GM18873 (cell line): ENCODE results near the gene EYS.
"Not testable (repeated sequence)": the region's sequence is repeated elsewhere in the genome, so short reads cannot be mapped to it uniquely, and the experiment has no call there.

Experiments used
- ATAC-seq: cut with Tn5 transposase; IDR thresholded peaks from one replicate; pipeline ENCODE4 v1.9.1; 2021; ENCODE audit warnings: mild to moderate bottlenecking, moderate library complexity, moderate number of reproducible peaks; ENCODE audit not compliant: unreplicated experiment, low FRiP score

Gene EYS

DNA sequence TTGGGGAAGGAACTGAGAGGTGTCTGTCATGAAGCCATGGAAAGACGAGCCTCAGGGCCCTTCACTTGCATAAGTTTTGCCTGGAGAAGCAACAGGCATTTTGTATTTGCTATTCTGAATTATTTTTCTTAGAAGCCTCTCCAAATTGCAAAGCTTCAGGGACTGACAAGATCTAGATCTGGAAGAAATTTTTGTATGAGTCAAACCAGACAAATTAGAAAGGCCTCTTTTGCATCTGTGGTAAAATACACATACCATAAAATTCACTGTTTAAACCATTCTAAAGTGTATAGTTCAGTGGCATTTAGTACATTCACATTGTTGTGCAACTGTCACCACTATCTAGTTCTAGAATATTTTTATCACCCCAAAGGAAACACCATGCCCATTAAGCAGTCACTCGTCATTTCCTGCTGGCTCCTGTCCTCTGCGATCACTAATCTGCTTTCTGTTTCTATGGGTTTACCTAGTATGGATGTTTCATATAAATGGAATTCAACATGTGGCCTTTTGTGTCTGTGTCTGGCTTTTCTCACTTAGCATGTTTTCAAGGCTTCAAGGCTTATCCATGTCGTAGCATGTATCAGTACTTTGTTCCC lies 1802.3 kb downstream of the EYS start:
- ATAC-seq, result no peak

DNA sequence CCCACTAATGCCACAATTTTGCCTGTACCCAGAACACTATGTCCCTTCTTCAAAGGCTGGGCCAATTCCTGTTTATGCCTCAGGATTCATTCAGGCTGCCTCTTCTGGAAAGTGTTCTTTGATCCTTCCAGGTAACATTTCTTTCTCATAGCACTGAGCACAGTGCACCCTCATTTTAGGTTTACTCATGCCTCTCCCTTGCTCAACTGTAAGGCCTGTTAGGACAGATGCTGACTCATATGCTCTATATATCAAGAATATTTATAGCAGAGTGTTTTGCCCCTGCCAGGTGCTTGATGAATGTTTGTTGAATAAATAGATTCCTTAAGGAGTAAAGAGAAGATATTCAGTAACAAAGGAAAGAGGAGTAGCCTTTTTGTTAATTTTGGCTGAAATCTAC lies 1807.5 kb downstream of the EYS start:
- no peak for ATAC-seq

DNA sequence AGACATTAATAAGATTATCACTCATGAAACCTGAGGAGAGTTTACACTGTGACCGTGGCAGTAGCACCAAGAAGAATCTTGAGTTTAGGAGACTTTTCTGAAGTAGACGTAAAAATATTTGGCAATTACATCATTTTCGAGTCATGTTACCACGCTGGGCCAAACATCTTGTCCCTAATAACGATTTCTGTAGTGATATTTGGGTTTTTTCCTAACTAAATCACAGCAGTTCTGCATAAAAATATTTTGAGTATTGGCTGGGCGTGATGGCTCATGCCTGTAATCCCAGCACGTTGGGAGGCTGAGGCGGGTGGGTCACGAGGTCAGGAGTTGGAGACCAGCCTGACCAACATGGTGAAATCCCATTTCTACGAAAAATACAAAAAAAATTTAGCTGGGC lies 1809.1 kb downstream of the EYS start:
- no peak for ATAC-seq

DNA sequence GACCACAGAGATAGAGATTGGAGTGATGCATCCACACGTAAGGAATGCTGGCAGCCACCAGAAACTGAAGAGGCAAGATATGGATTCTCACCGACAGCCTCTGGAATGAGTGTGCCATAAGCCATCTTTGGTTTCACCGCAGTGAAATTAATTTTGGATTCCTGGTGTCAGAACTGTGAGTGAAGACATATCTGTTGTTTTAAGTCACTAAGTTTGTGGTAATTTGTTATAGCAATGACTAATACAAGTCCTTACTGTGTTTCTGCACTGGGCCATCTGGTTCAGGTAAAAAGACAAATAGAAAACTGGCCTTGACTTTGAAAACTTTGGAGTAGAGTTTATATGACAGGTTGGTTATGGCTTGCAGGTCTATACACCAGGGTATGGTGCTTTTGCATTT lies 1809.6 kb downstream of the EYS start:
- ATAC-seq, result no peak

DNA sequence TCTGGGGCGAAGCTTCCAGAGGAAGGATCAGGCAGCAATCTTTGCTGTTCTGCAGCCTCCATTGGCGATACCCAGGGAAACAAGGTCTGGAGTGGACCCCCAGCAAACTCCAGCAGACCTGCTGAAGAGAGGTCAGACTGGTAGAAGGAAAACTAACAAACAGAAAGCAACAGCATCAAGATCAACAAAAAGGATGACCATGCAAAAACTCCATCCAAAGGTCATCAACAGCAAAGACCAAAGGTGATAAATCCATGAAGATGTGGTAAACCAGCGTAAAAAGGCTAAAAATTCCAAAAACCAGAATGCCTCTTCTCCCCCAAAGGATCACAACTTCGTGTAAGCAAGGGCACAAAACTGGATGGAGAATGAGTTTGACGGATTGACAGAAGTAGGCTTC lies 1818.6 kb downstream of the EYS start:
- no peak for ATAC-seq

DNA sequence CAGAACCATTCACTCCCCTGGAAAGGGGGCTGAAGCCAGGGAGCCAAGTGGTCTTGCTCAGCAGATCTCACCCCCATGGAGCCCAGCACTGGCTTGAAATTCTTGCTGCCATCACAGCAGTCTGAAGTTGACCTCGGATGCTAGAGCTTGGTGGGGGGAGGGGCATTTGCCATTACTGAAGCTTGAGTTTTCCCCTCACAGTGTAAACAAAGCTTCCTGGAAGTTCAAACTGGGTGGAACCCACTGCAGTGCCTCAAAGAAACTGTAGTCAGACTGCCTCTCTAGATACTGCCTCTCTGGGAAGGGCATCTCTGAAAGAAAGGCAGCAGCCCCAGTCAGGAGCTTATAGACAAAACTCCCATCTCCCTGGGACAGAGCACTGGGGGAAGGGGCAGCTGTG lies 1819.2 kb downstream of the EYS start:
- ATAC-seq, result not testable (repeated sequence)

DNA sequence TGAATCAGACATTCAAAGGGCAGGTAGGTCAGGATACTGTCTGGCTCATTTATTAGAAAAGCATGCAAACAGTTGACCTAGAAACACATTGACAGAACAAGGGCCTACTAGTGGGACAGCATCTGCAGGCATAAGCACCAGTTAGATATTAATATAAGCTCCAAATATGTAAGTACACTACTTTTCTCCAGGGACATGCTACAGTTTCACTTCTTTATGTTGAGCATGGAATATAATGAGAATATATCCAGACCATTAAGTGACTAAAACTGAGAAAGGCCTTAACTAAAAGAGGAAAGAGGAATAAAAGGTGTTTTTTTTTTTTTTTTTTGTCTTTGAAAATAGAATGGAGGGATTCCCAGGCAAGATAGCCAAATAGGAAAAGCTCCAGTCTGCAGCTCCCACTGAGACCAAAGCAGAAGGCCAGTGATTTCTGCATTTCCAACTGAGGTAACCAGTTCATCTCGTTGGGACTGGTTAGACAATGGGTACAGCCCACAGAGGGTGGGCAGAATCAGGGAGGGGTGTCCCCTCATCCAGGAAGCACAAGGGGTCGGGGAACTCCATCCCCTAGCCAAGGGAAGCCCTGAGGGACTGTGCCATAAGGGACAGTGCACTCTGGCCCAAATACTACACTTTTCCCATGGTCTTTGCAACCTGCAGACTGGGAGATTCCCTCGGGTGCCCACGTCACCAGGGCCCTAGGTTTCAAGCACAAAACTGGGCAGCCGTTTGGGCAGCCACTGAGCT lies 1819.8 kb downstream of the EYS start:
- no peak for ATAC-seq

DNA sequence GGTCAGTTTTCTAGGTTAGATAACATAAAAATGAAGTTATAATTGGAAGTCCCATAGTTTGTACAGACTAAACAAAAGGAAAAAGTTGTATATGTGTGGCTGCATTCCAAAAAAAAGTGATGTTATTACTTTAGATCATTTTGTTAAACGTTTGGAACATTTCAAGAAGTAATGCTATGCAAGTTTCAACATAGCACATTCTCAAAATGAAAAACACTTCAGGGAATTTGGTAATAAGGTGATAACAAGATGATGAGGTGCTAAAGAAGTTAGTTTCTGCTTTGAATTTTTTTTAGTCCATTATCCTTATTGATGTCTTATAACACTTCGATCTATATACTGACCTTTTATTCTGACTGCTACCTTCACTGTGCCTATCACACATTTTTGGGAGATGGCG lies 1820.7 kb downstream of the EYS start:
- ATAC-seq, result no peak

DNA sequence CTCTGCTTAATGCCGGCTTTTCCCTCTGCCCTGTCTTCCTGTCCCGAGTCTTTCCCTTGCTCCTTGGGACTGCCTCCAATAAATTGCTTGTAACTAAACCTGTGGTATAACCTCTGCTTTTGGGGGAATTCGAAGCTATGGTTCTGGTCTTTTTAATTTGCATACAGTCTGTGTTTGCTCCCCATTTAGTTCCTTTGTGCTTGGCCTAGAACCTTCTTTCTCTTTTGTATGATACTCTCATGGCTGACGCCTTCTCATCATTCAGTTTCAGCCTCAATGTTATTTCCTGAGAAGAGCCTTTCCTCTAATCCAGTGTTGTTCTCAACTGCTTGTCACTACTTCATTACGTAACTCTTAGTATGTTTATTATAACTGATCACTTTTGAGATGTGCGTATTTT lies 1823.4 kb downstream of the EYS start:
- ATAC-seq, result no peak

DNA sequence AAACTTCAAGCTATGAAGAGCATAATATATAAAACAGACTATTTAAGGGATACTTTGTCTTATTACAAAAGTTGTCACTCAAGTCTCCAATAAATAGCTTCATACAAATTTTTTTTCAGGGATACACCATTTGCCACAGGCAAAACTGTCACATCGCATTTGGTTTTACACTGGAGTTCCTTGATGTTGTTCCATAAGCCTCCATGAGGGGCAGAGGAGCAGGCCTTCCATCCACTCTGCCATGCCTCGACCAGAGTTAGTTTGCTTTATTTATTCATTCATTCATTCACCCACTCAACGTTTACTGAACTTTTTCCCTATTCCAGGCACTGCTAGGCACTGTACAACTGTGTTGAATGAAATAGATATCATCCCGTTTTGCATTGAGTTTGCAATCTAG lies 1824.8 kb downstream of the EYS start:
- ATAC-seq, result no peak

DNA sequence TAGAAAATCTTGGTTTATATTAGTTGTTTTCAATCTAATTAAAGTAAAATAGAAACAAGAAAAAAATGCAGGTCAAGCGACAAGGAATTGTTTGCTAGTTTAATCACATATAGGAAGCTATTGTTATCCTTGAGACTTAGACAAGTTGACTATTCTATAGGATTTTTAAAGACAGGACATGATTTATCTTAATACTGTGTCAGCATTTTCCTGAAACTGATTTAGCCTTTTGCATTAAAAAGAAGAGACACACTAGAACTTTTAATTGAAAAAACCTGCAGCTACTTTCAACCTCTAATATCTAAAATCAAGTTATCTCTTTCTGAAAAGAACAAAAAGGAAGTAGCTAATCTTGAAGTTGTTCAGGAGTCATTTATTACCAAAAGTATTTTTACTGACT lies 1825.2 kb downstream of the EYS start:
- ATAC-seq, result no peak

DNA sequence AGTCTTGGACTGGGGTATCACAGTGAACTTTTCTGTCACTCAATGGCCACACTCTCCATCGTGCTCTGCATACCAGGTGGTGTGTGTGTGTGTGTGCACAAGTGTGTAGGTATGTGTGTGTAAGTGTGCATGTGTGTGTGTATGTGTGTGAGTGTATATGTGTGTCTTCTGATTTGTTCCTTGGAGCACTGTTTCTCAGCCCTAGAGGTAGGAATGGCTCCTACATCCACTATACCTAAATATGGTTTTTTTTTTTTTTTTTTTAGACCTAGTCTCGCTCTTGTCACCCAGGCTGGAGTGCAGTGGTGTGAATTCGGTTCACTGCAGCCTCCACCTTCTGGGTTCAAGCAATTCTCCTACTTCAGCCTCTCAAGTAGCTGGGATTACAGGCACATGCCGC lies 1834.8 kb downstream of the EYS start:
- ATAC-seq, result no peak

DNA sequence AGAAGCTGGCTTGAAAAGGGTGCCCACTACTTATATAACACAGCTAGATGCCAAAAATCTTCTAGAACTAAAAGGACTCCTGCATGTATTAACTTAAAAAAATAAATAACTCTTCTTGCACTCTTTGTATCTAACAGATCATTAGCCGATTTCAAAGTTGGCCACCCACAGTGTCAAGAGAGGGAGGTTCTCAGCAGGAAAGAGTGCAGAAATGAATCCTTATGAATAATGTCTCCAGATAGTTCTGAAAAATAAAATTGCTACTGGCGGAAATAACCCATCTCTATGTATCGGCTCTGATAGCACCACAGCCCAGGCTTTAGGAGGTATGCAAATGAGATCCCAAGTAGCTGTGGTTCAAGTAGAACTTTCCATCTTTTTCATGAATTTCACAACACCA lies 1838.7 kb downstream of the EYS start:
- no peak for ATAC-seq

DNA sequence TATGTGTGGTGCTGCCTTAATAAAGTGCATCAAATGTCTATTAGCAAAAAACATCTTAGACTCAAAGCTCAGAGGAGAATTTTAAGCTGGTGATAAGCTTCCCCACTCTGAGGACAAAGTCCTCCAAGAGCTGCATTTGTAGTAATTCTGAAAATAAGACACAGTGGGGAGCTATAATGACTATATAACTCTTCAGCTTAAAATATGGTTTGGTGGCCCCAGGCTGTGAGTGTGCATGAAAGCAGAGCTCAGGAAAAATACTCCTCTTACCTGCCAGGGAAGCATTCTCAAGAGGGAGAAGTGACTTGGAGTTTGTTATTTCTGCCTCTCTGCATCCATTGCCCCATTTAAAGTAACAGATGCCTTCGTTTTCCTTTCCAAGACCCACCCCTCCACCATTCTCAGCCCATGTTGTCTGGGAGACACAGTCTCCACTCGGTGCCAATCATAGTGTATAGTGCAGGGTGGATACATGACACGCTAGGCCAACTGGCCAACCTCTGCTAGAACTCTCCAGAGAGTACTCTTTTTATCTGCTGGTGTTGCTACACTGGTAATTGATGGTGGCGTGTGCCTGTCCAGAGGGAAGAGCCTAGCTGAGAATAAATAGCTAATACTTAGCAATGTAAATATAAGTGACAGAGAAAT lies 1842.2 kb downstream of the EYS start:
- no peak for ATAC-seq

DNA sequence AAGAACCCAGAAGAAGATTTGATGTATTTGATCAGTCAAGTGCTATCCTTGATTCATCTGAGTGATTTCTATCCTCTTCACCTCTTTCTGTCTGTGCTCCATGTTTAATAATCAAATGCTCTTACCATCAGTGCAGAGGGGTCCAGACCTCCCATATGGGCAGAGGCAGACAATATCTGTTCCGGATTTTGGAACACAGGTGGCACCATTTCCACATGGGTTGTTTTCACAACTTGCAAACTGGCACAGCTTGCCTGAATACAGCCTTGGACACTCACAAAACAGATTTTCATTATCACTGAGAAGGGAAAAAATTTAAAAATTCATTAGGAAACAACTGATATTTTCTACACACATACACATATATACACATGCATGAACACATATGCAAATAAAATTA lies 1843.0 kb downstream of the EYS start:
- ATAC-seq, result no peak

DNA sequence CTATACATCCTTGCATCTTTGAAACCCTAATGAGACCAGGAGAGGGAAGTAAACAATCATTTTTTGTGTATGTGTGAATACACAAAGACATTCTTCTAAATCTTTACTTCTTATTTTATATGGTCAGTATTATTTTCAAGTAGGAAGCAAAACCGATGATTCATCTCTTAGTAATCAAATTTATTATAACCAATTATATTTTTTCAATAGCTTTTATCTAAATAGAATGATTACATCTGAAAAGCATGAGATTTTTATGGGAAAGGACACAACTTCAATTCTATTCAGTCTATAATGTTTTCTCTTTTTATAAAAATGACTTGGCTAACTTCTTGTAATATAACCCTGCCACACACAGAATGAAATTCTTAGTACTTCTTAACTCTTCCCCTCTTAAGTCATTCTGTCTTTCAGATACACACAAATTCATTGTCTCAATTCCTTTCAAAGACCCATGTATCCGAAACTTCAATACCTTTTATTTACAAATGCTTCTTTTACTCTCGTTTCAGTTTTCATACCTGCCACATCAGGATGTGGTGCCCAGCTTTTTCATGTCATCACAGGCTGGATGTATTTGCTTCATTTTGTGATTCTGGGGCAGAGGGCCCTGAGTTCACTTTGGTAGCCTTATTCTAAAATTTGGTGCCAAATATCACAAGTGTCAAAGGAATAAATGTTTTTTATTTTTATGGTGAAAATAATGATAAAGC lies 1844.4 kb downstream of the EYS start:
- ATAC-seq, result no peak

DNA sequence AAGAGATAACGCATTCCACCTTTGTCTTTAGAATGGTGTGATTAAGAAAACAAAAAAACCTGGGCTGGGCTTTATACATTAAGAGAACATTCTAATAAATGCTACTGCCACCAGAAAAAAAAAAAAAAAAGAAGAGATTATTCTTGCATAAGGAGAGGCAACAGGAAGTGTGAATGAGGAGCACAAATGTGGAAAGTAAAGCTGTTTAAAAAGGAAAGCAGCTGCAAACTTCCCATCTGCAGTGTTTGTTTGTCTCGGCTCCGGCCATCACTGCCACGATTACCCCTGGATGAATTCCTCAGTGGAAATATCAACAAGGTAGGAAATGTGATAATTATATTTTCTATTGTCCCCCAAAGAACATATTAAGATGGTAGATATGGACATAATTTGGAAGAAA lies 1847.5 kb downstream of the EYS start:
- no peak for ATAC-seq

DNA sequence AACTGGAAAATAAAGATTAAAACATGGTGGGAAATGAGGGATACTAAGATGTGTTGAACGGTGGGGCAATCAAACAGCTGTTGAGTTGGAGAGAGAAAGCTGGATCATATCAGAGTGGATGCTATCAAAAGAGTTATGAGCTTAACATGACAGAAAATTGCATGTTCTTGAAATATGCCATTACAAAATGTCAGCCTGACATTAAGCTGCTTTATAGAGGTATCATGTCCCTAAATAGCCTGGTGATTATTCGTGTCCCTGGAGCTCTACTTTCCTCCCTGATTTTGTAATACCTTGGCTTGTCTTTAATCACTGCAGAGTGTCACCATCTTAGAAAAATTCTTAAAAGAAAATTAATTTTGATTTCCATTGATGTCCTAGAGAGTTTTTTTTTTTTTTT lies 1848.3 kb downstream of the EYS start:
- ATAC-seq, result no peak

DNA sequence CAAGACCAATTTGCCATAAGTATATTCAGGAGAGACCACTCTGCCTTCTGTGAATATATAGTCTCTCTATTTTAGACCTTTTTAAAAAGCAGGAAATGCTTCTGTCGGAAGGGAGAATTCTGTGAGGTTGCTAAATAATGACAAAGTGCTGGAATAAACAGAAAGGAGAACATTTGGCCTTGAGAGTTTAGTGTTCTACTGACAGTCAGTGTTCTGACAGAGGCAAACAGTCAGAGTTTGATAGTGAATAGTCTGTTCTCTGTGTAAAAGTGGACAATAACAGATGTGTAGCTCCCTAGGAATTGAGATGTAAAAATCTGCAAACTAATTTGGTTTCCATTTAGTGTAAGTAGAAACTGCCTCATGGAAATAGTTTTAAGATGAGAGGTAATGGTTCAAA lies 1850.8 kb downstream of the EYS start:
- ATAC-seq, result no peak

DNA sequence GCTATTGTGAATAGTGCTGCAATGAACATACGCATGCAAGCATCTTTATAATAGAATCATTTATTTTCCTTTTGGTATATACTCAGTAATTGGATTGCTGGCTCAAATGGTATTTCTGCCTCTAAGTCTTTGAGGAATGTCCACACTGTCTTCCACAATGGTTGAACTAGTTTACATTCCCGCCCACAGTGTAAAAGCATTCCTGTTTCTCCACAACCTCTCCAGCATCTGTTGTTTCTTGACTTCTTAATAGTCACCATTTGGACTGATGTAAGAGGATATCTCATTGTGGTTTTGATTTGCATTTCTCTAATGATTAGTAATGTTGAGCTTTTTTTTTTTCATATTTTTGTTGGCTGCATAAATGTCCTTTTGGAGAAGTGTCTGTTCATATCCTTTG lies 1862.7 kb downstream of the EYS start:
- no peak for ATAC-seq

DNA sequence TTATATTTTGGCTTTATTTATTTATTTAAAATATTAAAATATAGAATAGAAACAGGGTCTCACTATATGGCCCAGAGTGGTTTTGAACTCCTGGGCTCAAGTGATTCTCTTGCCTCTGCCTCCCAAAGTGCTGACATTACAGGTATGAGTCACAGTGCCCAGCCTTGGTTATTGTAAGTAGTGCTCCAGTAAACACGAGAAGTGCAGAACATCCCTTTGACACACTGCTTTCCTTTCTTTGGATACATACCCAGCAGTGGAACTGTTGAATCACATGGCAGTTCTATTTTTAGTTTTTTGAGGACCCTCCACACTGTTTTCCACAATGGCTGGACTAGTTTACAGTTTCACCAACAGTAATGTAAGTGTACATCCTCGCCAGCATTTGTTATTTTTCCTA lies 1867.5 kb downstream of the EYS start:
- no peak for ATAC-seq
